Hair follicular keratinocyte (primary cell): Measurements from ENCODE around the gene CDNF. TPM values are rescaled to one million over a fixed set of nuclear protein-coding genes. Genes with fewer than 3 reads are reported as not detected.

Experiments used
- total RNA-seq: library from RNA; depleted of rRNA; stranded (reverse); fragments of >200 nt; gene quantifications from 2 replicates; pipeline ENCODE4 v1.2.3, GENCODE V29; 2015

CDNF gene
- 0.11 and 0.47 TPM in 2 replicates for total RNA-seq

GRCh38 chr10:14837757-14838581, at the start of gene CDNF, which contains the start of the genes HSPA14 and MSANTD7:
CDNF (minus strand) TSS chr10:14838037; CDS start chr10:14837946, 91 bp downstream.
HSPA14 (plus strand) TSS chr10:14838306; CDS start chr10:14838403, 97 bp downstream.
MSANTD7 (plus strand) TSS chr10:14838306; CDS start chr10:14842285, 3,979 bp downstream.

GRCh38 chr10:14878266-14879123, 40.7 kb upstream of the CDNF start, which contains the start of gene SUV39H2:
SUV39H2 (plus strand) TSS chr10:14878866; CDS start chr10:14878889, 23 bp downstream.

GRCh38 chr10:14774797-14775196, 63.0 kb downstream of the CDNF start, which contains the start of gene FAM107B:
FAM107B (minus strand) TSS chr10:14774897; CDS start chr10:14774663, 234 bp downstream.

Other genes starting within 250 kb of the CDNF start
- gene FAM107B, start 63.1 kb downstream of the CDNF start, total RNA-seq, result 8.7 TPM in 2 replicates
- 8.0 and 26.0 TPM in 2 replicates for gene HSPA14, start 269 bp upstream of the CDNF start, total RNA-seq
- gene MSANTD7, start 269 bp upstream of the CDNF start, total RNA-seq, result 11.0 and 12.0 TPM in 2 replicates
- gene SUV39H2, start 40.8 kb upstream of the CDNF start, total RNA-seq, result 8.4 and 20.5 TPM in 2 replicates
- gene DCLRE1C, start 116.1 kb upstream of the CDNF start, total RNA-seq, result 6.6 and 8.7 TPM in 2 replicates
- gene MEIG1, start 121.4 kb upstream of the CDNF start, total RNA-seq, result 0.49 TPM in 1 of 2 replicates, not detected in the other
- 0.42 and 0.55 TPM in 2 replicates for gene OLAH, start 205.9 kb upstream of the CDNF start, total RNA-seq